Measurements from ENCODE around the gene TPD52L1.
"Not testable (repeated sequence)": the region's sequence is repeated elsewhere in the genome, so short reads cannot be mapped to it uniquely, and the experiment has no call there.

TPD52L1 gene

GRCh38 chr6:125153391-125154117 lies at the start of gene TPD52L1:
TPD52L1 (plus strand) TSS chr6:125153773; CDS start chr6:125153952, 179 bp downstream.
- DNase-seq: peak; percentile 82

GRCh38 chr6:125104425-125104824 lies 49.1 kb upstream of the TPD52L1 start:
- no peak for DNase-seq

- DNase-seq: no peak
Measured at GRCh38 chr6:125107048-125107447, 46.5 kb upstream of the TPD52L1 start.

GRCh38 chr6:125107896-125108295 lies 45.7 kb upstream of the TPD52L1 start:
- DNase-seq: no peak

- DNase-seq: no peak
Measured at GRCh38 chr6:125110056-125110455, 43.5 kb upstream of the TPD52L1 start.

- DNase-seq: no peak
Measured at GRCh38 chr6:125111219-125111983, 42.2 kb upstream of the TPD52L1 start.

- no peak for DNase-seq
Measured at GRCh38 chr6:125112934-125113333, 40.6 kb upstream of the TPD52L1 start.

GRCh38 chr6:125114248-125114858 lies 39.2 kb upstream of the TPD52L1 start:
- DNase-seq: no peak

- no peak for DNase-seq
Measured at GRCh38 chr6:125116170-125116569, 37.4 kb upstream of the TPD52L1 start.

- no peak for DNase-seq
Measured at GRCh38 chr6:125116710-125117109, 36.9 kb upstream of the TPD52L1 start.

- no peak for DNase-seq
Measured at GRCh38 chr6:125117818-125118217, 35.8 kb upstream of the TPD52L1 start.

GRCh38 chr6:125120054-125120590 lies 33.5 kb upstream of the TPD52L1 start:
- DNase-seq: no peak

GRCh38 chr6:125121894-125122293 lies 31.7 kb upstream of the TPD52L1 start:
- no peak for DNase-seq

- DNase-seq: no peak
Measured at GRCh38 chr6:125123051-125123450, 30.5 kb upstream of the TPD52L1 start.

GRCh38 chr6:125123468-125124048 lies 30.0 kb upstream of the TPD52L1 start:
- no peak for DNase-seq

- DNase-seq: no peak
Measured at GRCh38 chr6:125124049-125124669, 29.4 kb upstream of the TPD52L1 start.

- not testable (repeated sequence) for DNase-seq
Measured at GRCh38 chr6:125125856-125126255, 27.7 kb upstream of the TPD52L1 start.

GRCh38 chr6:125129354-125129753 lies 24.2 kb upstream of the TPD52L1 start:
- DNase-seq: no peak

GRCh38 chr6:125132058-125132457 lies 21.5 kb upstream of the TPD52L1 start:
- no peak for DNase-seq

GRCh38 chr6:125136378-125136777 lies 17.2 kb upstream of the TPD52L1 start:
- no peak for DNase-seq

GRCh38 chr6:125138083-125138482 lies 15.5 kb upstream of the TPD52L1 start:
- no peak for DNase-seq

- no peak for DNase-seq
Measured at GRCh38 chr6:125140808-125141207, 12.8 kb upstream of the TPD52L1 start.

- no peak for DNase-seq
Measured at GRCh38 chr6:125142618-125143017, 11.0 kb upstream of the TPD52L1 start.
